ENCODE data around the gene ARMCX5.

- TF ChIP-seq TAF1 (IDR thresholded peaks at IDR 0.05; ENCODE audit: low read depth): no peak
- TF ChIP-seq MAX (IDR thresholded peaks at IDR 0.05): no peak
- no peak for TF ChIP-seq RAD21 (IDR thresholded peaks at IDR 0.05; ENCODE audit: low read depth)
- no peak for TF ChIP-seq CREB1 (IDR thresholded peaks at IDR 0.05; ENCODE audit: low read depth)
- TF ChIP-seq EP300 (IDR thresholded peaks at IDR 0.05; ENCODE audit: borderline replicate concordance): no peak
- no peak for TF ChIP-seq YY1 (IDR thresholded peaks at IDR 0.05; ENCODE audit: low read depth)
- no peak for TF ChIP-seq FOXM1 (IDR thresholded peaks at IDR 0.05; ENCODE audit: borderline replicate concordance, low read depth)
- no peak for TF ChIP-seq TEAD4 (IDR thresholded peaks at IDR 0.05)
- no peak for TF ChIP-seq CEBPB (IDR thresholded peaks at IDR 0.05)
These were observed 11.6 kb downstream of the ARMCX5 start for GRCh38 chrX:102610905-102611304.

All from Ishikawa (cell line).